Spinal cord (tissue), 10 donors: Measurements from ENCODE around the gene PABPC3. TPM values are rescaled to one million over a fixed set of nuclear protein-coding genes. Genes with fewer than 3 reads are reported as not detected.

Source experiments
- DNase-seq, 6 donors: peaks; one replicate each; pipeline versions ENCODE4 v3.0.0 to v3.0.0-alpha.2; 2013 to 2015; ENCODE audit warnings: low spot score in 6 of 6, low read depth in 4 of 6
- H3K27ac ChIP-seq: one replicate; pipeline ENCODE4 v1.5.1; 2013; ENCODE audit warnings: low read depth, low read length, control low read depth
- H3K27me3 ChIP-seq: one replicate; pipeline ENCODE4 v1.6.1; 2013; ENCODE audit warnings: low read length; ENCODE audit not compliant: control insufficient read depth, insufficient read depth
- H3K36me3 ChIP-seq: one replicate; pipeline ENCODE4 v1.6.1; 2013; ENCODE audit warnings: low read length; ENCODE audit not compliant: control insufficient read depth, insufficient read depth
- H3K4me1 ChIP-seq: one replicate; pipeline ENCODE4 v1.6.1; 2013; ENCODE audit warnings: low read length; ENCODE audit not compliant: control insufficient read depth, insufficient read depth
- H3K4me3 ChIP-seq: one replicate; pipeline ENCODE4 v1.5.1; 2013; ENCODE audit warnings: low read depth, low read length, control low read depth
- H3K9me3 ChIP-seq: one replicate; pipeline ENCODE4 v1.6.1; 2013; ENCODE audit warnings: low read length; ENCODE audit not compliant: control insufficient read depth, insufficient read depth
- WGBS: methylation state at CpG from one replicate; pipeline ENCODE4 v1.1.5; 2013; ENCODE audit warnings: missing lambda C conversion rate; ENCODE audit not compliant: insufficient coverage; 5-methylcytosine and 5-hydroxymethylcytosine counted together
- polyA plus RNA-seq, 2 donors: library from polyadenylated mRNA; unstranded; fragments of 120-200 nt; gene quantifications; one replicate each; pipeline ENCODE4 v1.2.1, GENCODE V29; 2013; ENCODE audit not compliant: insufficient read length in 2 of 2
- total RNA-seq, 2 donors: library from RNA; depleted of rRNA in 1 of 2; stranded (reverse); fragments of 120-200 nt in 1 of 2; fragments of >200 nt in 1 of 2; gene quantifications; one replicate each; pipeline versions ENCODE4 v1.2.3 to v1.2.4, GENCODE V29; 2013 to 2014
- donor health status: healthy.

Gene PABPC3
- total and polyA plus RNA-seq, 4 donors: 0.28 to 1.3 (median 0.74) TPM

GRCh38 chr13:25109341-25109740 lies 13.4 kb downstream of the PABPC3 start:
- Histone ChIP-seq H3K27me3 (no peaks in the 10 kb centered on the region), H3K27ac (no peak overlapping the region), H3K4me3 (no peak overlapping the region), H3K36me3 (no peaks in the 10 kb centered on the region), H3K4me1 (no peaks in the 10 kb centered on the region), H3K9me3 (no peaks in the 10 kb centered on the region)
- 77% methylated on average over 3 of the region's 5 CpGs for WGBS
- DNase-seq: no peak

GRCh38 chr13:25110956-25111584 lies 15.1 kb downstream of the PABPC3 start:
- Histone ChIP-seq H3K27me3 (no peaks in the 10 kb centered on the region), H3K4me3 (no peak overlapping the region), H3K27ac (no peak overlapping the region), H3K36me3 (no peaks in the 10 kb centered on the region), H3K4me1 (peaks cover 6% of the 10 kb centered on the region), H3K9me3 (no peaks in the 10 kb centered on the region)
- WGBS: 50% methylated on average over 1 of the region's 1 CpG
- peak in 1 of 6 donors; percentile 48 for DNase-seq

GRCh38 chr13:25111585-25111956 lies 15.6 kb downstream of the PABPC3 start:
- DNase-seq: no peak
- 43% methylated on average over 1 of the region's 2 CpGs for WGBS
- Histone ChIP-seq H3K4me1 (peaks cover 6% of the 10 kb centered on the region), H3K27me3 (no peaks in the 10 kb centered on the region), H3K4me3 (no peak overlapping the region), H3K36me3 (no peaks in the 10 kb centered on the region), H3K27ac (no peak overlapping the region), H3K9me3 (no peaks in the 10 kb centered on the region)

DNA sequence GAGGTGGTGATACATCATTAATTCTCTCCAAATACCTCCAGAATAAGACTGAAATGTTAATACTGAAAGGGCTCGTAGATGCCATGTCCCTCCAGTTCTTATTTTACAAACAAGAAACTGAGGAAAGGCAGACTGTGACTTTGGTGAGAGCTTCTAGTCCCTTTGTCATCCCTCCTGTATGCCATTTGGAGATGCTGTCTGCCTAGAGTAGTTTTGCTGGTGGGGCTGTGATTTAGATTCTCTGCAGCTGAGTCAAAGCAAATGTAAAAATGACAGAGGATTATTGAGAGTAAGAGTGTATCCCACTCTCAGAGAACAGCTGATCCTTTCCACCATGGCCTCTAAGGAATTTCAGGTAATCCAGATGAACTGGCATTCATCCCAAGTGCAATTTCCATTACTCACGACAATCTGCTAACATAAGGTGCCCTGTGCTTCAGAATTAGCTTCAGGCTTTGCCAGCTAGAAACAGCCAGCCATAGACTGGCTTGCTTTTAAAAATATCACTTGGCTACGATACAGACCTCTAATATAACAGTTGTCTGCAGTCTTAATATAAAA lies 16.8 kb downstream of the PABPC3 start:
- WGBS: 83% methylated on average over 1 of the region's 3 CpGs
- Histone ChIP-seq H3K4me3 (no peak overlapping the region), H3K27me3 (no peaks in the 10 kb centered on the region), H3K4me1 (peaks cover 6% of the 10 kb centered on the region), H3K9me3 (no peaks in the 10 kb centered on the region), H3K27ac (no peak overlapping the region), H3K36me3 (no peaks in the 10 kb centered on the region)
- peak in 2 of 6 donors; percentile 57 to 67 for DNase-seq

DNA sequence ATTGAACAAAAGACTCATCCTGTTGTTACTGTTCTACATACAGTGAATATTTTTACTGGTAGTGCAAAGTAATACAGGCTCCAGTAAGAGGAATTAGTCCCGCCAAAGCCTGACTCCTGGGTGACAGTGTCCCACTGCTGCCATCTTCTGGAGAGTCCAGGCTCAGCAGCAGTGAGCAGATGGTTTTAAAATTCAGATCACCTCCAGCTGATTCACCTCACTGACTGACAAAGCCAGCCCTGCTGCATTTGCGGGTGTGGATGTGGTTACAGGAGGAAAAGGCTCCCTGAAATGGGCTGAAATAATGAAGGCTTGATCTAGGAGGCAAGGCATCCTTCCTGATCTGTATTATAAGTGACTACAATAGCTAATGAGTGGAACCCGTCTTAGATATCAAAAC lies 18.3 kb downstream of the PABPC3 start:
- H3K9me3 ChIP-seq: no peaks in the 10 kb centered on the region
- 0% methylated on average over 1 of the region's 3 CpGs for WGBS
- no peaks in the 10 kb centered on the region for H3K27me3 ChIP-seq
- no peak overlapping the region for H3K4me3 ChIP-seq
- peak in 5 of 6 donors; percentile 76 to 97 (median 82) for DNase-seq
- H3K27ac ChIP-seq: no peak overlapping the region
- H3K4me1 ChIP-seq: peaks cover 6% of the 10 kb centered on the region
- no peaks in the 10 kb centered on the region for H3K36me3 ChIP-seq

DNA sequence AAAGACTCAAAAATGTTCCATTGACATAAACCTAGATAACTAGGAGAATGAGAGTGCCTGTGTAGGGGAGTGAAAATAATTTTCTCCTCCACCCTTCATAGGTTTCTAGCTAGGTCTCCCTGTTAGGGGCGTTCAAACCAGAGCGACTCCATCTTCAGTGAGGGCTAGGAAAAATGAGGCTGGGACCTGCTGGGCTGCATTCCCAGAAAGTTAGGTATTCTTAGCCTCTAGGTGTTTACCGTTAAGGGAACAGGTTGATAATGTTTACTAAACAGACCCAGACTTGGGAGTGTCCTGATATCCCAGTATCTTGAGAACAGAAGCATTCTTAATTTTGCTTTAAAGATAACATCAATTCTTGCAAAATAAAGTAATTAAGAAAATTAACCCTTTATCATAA lies 20.1 kb downstream of the PABPC3 start:
- H3K4me3 ChIP-seq: no peak overlapping the region
- H3K4me1 ChIP-seq: peaks cover 6% of the 10 kb centered on the region
- no peaks in the 10 kb centered on the region for H3K9me3 ChIP-seq
- DNase-seq: no peak
- H3K27me3 ChIP-seq: no peaks in the 10 kb centered on the region
- no CpG with 5 or more reads among the region's 3 CpGs for WGBS
- no peaks in the 10 kb centered on the region for H3K36me3 ChIP-seq
- H3K27ac ChIP-seq: no peak overlapping the region

DNA sequence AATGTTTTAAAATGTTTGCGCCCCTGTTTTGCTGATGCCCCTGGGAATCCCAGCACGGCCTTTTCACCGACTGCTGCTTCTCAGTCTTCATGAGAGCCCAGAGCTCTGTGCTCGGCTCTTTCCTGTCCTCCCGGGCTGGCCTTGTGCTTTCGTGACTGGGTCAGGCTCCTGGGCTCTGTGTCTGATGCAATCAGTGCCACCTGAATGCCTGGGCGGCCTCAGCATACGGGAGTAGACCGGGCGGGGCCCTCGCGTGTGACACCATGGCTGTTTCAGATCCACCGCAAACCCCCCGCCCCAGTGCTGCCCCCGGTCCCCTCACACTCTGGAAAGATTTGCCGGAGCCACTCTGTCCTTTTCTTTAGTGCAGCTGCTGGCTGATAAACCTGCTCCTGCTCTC lies 21.4 kb downstream of the PABPC3 start:
- no peak overlapping the region for H3K4me3 ChIP-seq
- peaks cover 2% of the 10 kb centered on the region for H3K9me3 ChIP-seq
- H3K27ac ChIP-seq: no peak overlapping the region
- DNase-seq: no peak
- no peaks in the 10 kb centered on the region for H3K36me3 ChIP-seq
- peaks cover 6% of the 10 kb centered on the region for H3K4me1 ChIP-seq
- H3K27me3 ChIP-seq: no peaks in the 10 kb centered on the region
- 90% methylated on average over 15 of the region's 16 CpGs for WGBS

GRCh38 chr13:25118378-25118905 lies 22.5 kb downstream of the PABPC3 start:
- H3K27ac ChIP-seq: no peak overlapping the region
- H3K36me3 ChIP-seq: no peaks in the 10 kb centered on the region
- no peak overlapping the region for H3K4me3 ChIP-seq
- peaks cover 6% of the 10 kb centered on the region for H3K4me1 ChIP-seq
- no peaks in the 10 kb centered on the region for H3K27me3 ChIP-seq
- WGBS: 80% methylated on average over 1 of the region's 8 CpGs
- H3K9me3 ChIP-seq: peaks cover 2% of the 10 kb centered on the region
- peak in 1 of 6 donors; percentile 67 for DNase-seq

DNA sequence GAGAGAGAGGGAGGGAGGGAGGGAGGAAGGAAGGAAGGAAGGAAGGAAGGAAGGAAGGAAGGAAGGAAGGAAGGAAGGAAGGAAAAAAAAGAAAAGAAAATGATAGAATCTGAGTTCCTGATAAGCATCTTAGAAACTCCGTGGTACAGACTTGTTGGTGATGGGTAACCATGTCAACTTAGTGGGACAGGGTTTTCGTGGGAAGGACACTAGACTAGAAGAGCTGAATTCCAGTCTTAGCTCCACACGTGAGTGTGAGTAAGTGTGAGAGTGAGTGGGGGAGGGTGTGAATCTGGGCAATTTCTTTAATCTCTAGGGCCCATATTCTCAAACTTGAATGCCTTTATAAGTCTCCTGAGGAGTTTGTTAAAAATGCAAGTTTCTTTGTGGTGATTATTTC lies 35.0 kb downstream of the PABPC3 start:
- H3K36me3 ChIP-seq: no peaks in the 10 kb centered on the region
- no peak for DNase-seq
- 80% methylated on average over 2 of the region's 3 CpGs for WGBS
- no peaks in the 10 kb centered on the region for H3K9me3 ChIP-seq
- H3K4me3 ChIP-seq: no peak overlapping the region
- H3K27me3 ChIP-seq: no peaks in the 10 kb centered on the region
- peaks cover 6% of the 10 kb centered on the region for H3K4me1 ChIP-seq
- no peak overlapping the region for H3K27ac ChIP-seq

DNA sequence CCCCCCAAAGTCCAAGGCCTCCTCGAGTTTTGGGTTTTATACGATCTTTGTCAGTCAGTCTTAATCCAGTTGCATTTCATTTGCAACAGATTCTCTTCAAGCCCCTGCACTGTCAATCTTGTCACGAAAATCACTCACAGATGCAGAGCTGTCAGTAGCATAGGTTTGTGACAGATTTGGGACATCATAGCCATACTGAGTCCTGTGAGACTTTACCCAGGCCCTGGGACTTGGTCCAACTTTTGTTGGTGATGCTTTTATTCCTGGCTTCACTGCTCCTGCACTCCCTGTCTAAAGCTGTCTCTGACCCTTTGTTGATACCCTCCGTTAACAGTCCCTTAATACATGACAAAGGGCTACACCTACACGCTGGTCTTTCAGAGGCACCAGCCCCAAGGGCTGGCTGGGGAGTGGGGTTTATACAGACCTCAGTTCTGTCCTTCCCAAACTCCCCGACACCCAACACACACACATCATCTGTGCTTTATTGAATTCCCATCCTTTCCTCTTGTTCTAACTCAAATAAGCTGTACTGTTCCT lies 36.0 kb downstream of the PABPC3 start:
- Histone ChIP-seq H3K4me1 (peaks cover 6% of the 10 kb centered on the region), H3K36me3 (no peaks in the 10 kb centered on the region), H3K27ac (no peak overlapping the region), H3K27me3 (no peaks in the 10 kb centered on the region), H3K4me3 (no peak overlapping the region), H3K9me3 (no peaks in the 10 kb centered on the region)
- 75% methylated on average over 1 of the region's 6 CpGs for WGBS
- peak in 2 of 6 donors; percentile 17 to 76 for DNase-seq
